Activated CD8-positive, alpha-beta T cell treated with anti-CD3 and anti-CD28 coated beads for 36 hours (primary cell): ENCODE measurements around the gene SLIT1. TPM values are rescaled to one million over a fixed set of nuclear protein-coding genes. Genes with fewer than 3 reads are reported as not detected.

Source experiments
- ATAC-seq: fragments of 200-7000 bp; cut with Tn5 transposase; one replicate; pipeline ENCODE4 v1.10.0; 2021; ENCODE audit warnings: mild to moderate bottlenecking, moderate library complexity
- CTCF ChIA-PET: fragments of 350-600 bp; sonication (Branson Sonifier 250); formaldehyde crosslinking; loops from one replicate; lab custom pipeline; 2021; ENCODE audit warnings: antibody characterized with exemption; lab: Charles Lee
- POLR2A ChIA-PET: fragments of 350-600 bp; sonication (Branson Sonifier 250); formaldehyde crosslinking; loops from one replicate; lab custom pipeline; 2021; ENCODE audit warnings: antibody characterized with exemption; lab: Charles Lee
- DNase-seq: peaks from one replicate; pipeline ENCODE4 v3.0.0-alpha.2; 2020
- H3K27ac Mint-ChIP-seq: one replicate; pipeline ENCODE4 v1.8.0; 2021; ENCODE audit warnings: mild to moderate bottlenecking, mixed read lengths
- H3K27me3 Mint-ChIP-seq: one replicate; pipeline ENCODE4 v1.8.0; 2021; ENCODE audit warnings: mixed read lengths
- H3K36me3 Mint-ChIP-seq: one replicate; pipeline ENCODE4 v1.8.0; 2021; ENCODE audit warnings: low read depth, mixed read lengths
- H3K4me1 Mint-ChIP-seq: one replicate; pipeline ENCODE4 v1.8.0; 2021; ENCODE audit warnings: low read depth, mixed read lengths
- H3K4me3 Mint-ChIP-seq: one replicate; pipeline ENCODE4 v1.8.0; 2021; ENCODE audit warnings: mild to moderate bottlenecking, moderate library complexity, mixed read lengths
- H3K9me3 Mint-ChIP-seq: one replicate; pipeline ENCODE4 v1.8.0; 2021; ENCODE audit warnings: mixed read lengths
- CTCF ChIP-seq: fragments of 200-600 bp; IDR thresholded peaks from one replicate; pipeline ENCODE4 v1.8.0; 2022; ENCODE audit warnings: antibody characterized with exemption, mild to moderate bottlenecking
- intact Hi-C: fragments of 100-400 bp; cut with micrococcal nuclease; formaldehyde crosslinking; loops from one replicate; pipeline ENCODE4 v1.10.0; 2022
- total RNA-seq, 2 experiments: library from RNA; stranded (reverse); gene quantifications; one replicate each; pipeline ENCODE4 v1.2.3, GENCODE V29; 2021

SLIT1 gene
- total RNA-seq, 2 experiments from 2014 or later: 0.34 to 1.2 TPM

GRCh38 chr10:97138846-97139245, 46.9 kb downstream of the SLIT1 start:
- peaks cover 5% of the 10 kb centered on the region for H3K4me1 Mint-ChIP-seq
- DNase-seq (no peak), ATAC-seq (no peak)
- no peak overlapping the region for H3K27ac Mint-ChIP-seq
- intact Hi-C loops: no loop called here
- no peaks in the 10 kb centered on the region for H3K9me3 Mint-ChIP-seq
- H3K4me3 Mint-ChIP-seq: no peak overlapping the region
- CTCF ChIA-PET: interaction anchor here (0.7 to 2.3 kb wide), 3 partner anchors 28 to 101 kb away, joined by 3 to 15 read pairs (median 4); no protein-coding TSS in a partner anchor
- no peak for TF ChIP-seq CTCF
- H3K36me3 Mint-ChIP-seq: no peaks in the 10 kb centered on the region
- H3K27me3 Mint-ChIP-seq: peaks cover 17% of the 10 kb centered on the region
- POLR2A ChIA-PET: no interaction called here

DNA sequence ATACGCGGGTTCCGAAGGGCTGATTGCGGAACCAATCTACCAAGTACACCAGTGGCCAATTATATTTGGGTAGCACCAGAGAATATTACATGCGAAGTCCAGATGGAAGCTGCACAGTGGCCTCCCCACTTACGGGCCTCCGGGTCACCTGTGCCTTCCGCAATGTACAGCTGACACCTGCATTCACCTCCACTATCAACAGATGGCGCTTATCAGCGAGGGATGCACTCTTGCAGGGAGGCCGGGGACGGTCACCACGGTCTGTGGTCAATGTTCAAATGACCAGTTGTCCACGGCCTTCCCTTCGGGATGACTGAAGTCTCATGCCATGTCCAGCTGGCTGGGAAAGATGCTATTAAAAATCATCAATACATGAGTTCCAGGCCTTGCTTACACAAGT, 47.6 kb downstream of the SLIT1 start:
- Mint-ChIP-seq H3K27ac (no peak overlapping the region), H3K4me3 (no peak overlapping the region), H3K27me3 (peaks cover 17% of the 10 kb centered on the region), H3K9me3 (no peaks in the 10 kb centered on the region), H3K36me3 (no peaks in the 10 kb centered on the region), H3K4me1 (peaks cover 5% of the 10 kb centered on the region)
- intact Hi-C loops: no loop called here
- DNase-seq: no peak
- no peak for ATAC-seq
- CTCF ChIA-PET: interaction anchor here (1.7 to 2.4 kb wide), 3 partner anchors 65 to 96 kb away, joined by 7 to 15 read pairs (median 8); no protein-coding TSS in a partner anchor
- peak; percentile 27 for TF ChIP-seq CTCF
- POLR2A ChIA-PET: no interaction called here

DNA sequence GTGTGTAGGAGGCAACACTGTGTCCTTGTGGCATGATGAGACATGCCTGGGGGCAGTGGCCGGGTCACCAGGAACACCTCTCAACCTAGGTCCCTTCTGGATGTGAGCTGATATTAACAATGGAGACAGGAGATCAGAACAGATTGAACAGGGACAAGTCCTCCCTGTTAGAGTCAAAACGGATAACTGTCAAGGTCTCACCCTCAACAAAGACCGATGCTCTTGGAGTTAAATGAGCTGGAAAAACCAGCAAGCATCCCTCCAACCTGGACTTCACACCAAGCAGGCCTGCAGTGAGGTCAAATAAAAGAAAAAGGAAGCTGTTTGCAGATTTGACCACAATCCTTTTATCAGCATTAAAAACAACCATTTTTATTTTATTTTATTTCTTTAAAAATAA, 49.0 kb downstream of the SLIT1 start:
- no peaks in the 10 kb centered on the region for H3K9me3 Mint-ChIP-seq
- CTCF ChIA-PET: interaction anchor here (0.5 to 2.4 kb wide), 7 partner anchors 22 to 98 kb away, joined by 3 to 15 read pairs (median 5); no protein-coding TSS in a partner anchor
- H3K27ac Mint-ChIP-seq: no peak overlapping the region
- peaks cover 12% of the 10 kb centered on the region for H3K27me3 Mint-ChIP-seq
- DNase-seq (no peak), ATAC-seq (no peak)
- no peak for TF ChIP-seq CTCF
- POLR2A ChIA-PET: interaction anchor here (1.0 kb wide), 1 partner anchor 9 kb away, joined by 4 read pairs; no protein-coding TSS in a partner anchor
- H3K36me3 Mint-ChIP-seq: no peaks in the 10 kb centered on the region
- intact Hi-C loops: no loop called here
- H3K4me3 Mint-ChIP-seq: no peak overlapping the region
- peaks cover 5% of the 10 kb centered on the region for H3K4me1 Mint-ChIP-seq

- H3K36me3 Mint-ChIP-seq: no peaks in the 10 kb centered on the region
- CTCF ChIA-PET: interaction anchor here (2.4 kb wide), 1 partner anchor 62 kb away, joined by 8 read pairs; no protein-coding TSS in a partner anchor
- intact Hi-C loops: no loop called here
Measured at GRCh38 chr10:97135464-97135863, 50.3 kb downstream of the SLIT1 start.

More at GRCh38 chr10:97135464-97135863, 50.3 kb downstream of the SLIT1 start:
- no peak for TF ChIP-seq CTCF
- ATAC-seq: no peak
- peaks cover 7% of the 10 kb centered on the region for H3K27me3 Mint-ChIP-seq
- POLR2A ChIA-PET: interaction anchor here (1.0 kb wide), 1 partner anchor 15 kb away, joined by 3 read pairs; no protein-coding TSS in a partner anchor
- H3K4me1 Mint-ChIP-seq: peaks cover 5% of the 10 kb centered on the region
- H3K9me3 Mint-ChIP-seq: no peaks in the 10 kb centered on the region
- no peak overlapping the region for H3K27ac Mint-ChIP-seq
- no peak for DNase-seq
- H3K4me3 Mint-ChIP-seq: no peak overlapping the region
